ENCODE measurements around the gene COX7B. TPM values are rescaled to one million over a fixed set of nuclear protein-coding genes. Genes with fewer than 3 reads are reported as not detected.
A peak's percentile ranks its signal among the peaks of the same experiment; 100 is the strongest.

The COX7B gene
- total and polyA plus RNA-seq, 2 of the 8 experiments (the other 6 are each of a cell fraction or from before 2014, with no cell fraction given), result 268 to 974 TPM

- Histone ChIP-seq H2BK12ac (ENCODE audit: low read depth, low read length) (no peak within 1 kb of the TSS), H3K56ac (replicated peaks; ENCODE audit: insufficient read length, low read depth, low read length) (no peak within 1 kb of the TSS), H3K9me3 (ENCODE audit: insufficient read depth in 2 of 2, low read depth in 1 of 2, low read length in 1 of 2) (no peaks in the 10 kb centered on the region), H3K36me3 (ENCODE audit: control insufficient read depth in 2 of 4, insufficient read depth in 4 of 4, low read length in 3 of 4) (no peaks in the 10 kb centered on the region), H3K27me3 (replicated peaks in 1 of 4; ENCODE audit: control insufficient read depth in 3 of 4, extremely low read depth in 1 of 4, insufficient read depth in 3 of 4, low read length in 3 of 4) (no peaks in the 10 kb centered on the region), H3K79me1 (ENCODE audit: low read depth, low read length) (no peaks in the 10 kb centered on the region), H3K27ac (ENCODE audit: low read depth, low read length) (no peak within 1 kb of the TSS), H4K91ac (replicated peaks; ENCODE audit: insufficient read length, low read length) (no peak within 1 kb of the TSS), H2AFZ (ENCODE audit: low read length) (peak within 1 kb of the TSS; percentile 91), H3K23me2 (ENCODE audit: low read depth, low read length) (peaks cover 4% of the 10 kb centered on the region), H3K4me1 (replicated peaks in 1 of 4; ENCODE audit: control insufficient read depth in 3 of 4, insufficient read depth in 4 of 4, low read length in 3 of 4) (no peaks in the 10 kb centered on the region), H2AK5ac (ENCODE audit: low read depth, low read length) (no peak within 1 kb of the TSS), H3K18ac (ENCODE audit: extremely low read depth, low read length) (no peak within 1 kb of the TSS), H3K23ac (ENCODE audit: insufficient read length) (no peak within 1 kb of the TSS), H2BK120ac (replicated peaks; ENCODE audit: low read depth, low read length) (no peak within 1 kb of the TSS), H2BK15ac (ENCODE audit: low read length) (no peak within 1 kb of the TSS), H2BK20ac (ENCODE audit: low read length) (no peak within 1 kb of the TSS), H3K4me3 (ENCODE audit: extremely low read depth in 1 of 4, insufficient read depth in 2 of 4, low read depth in 3 of 4, low read length in 4 of 4) (peak within 1 kb of the TSS; percentile 53 to 68 (median 58); a peak in 7 of 8 replicates), H3K79me2 (ENCODE audit: control insufficient read depth in 1 of 2, insufficient read depth in 2 of 2, low read length in 2 of 2) (no peaks in the 10 kb centered on the region), H3K9ac (replicated peaks in 1 of 4; ENCODE audit: extremely low read depth in 1 of 4, low read depth in 3 of 4, low read length in 3 of 4) (peak within 1 kb of the TSS in 3 of 4 experiments; percentile 6 to 36 (median 19); a peak in 2 of 7 replicates), H2BK5ac (ENCODE audit: low read depth, low read length) (no peak within 1 kb of the TSS), H3K4me2 (ENCODE audit: insufficient read depth in 1 of 2, low read depth in 2 of 2, low read length in 2 of 2) (peak within 1 kb of the TSS; percentile 35 to 62), H3K4ac (replicated peaks; ENCODE audit: insufficient read length, low read depth, low read length) (no peak within 1 kb of the TSS), H4K5ac (ENCODE audit: insufficient read length, low read depth, low read length) (no peak within 1 kb of the TSS), H4K20me1 (replicated peaks in 1 of 2; ENCODE audit: control insufficient read depth in 1 of 2, insufficient read depth in 2 of 2, low read length in 2 of 2) (no peaks in the 10 kb centered on the region), H3K14ac (ENCODE audit: insufficient read length) (no peak within 1 kb of the TSS), H4K8ac (ENCODE audit: extremely low read depth, insufficient read depth, low read length) (no peak within 1 kb of the TSS)
- POLR2A ChIA-PET (ENCODE audit: partially characterized antibody), result interaction anchor here (0.6 to 4.3 kb wide), 2 partner anchors 10 to 11 kb away, joined by 3 to 32 read pairs; partner anchors contain the start of gene COX7B
- 20% methylated on average over 16 of the region's 36 CpGs; no CpG with 5 or more reads in 1 of the 2 experiments for WGBS, 2 experiments (ENCODE audit: extremely low coverage in 1 of 2, insufficient coverage in 1 of 2, insufficient read length in 1 of 2, insufficient replicate concordance in 2 of 2, low coverage in 1 of 2, low lambda C conversion rate in 2 of 2, missing lambda C conversion rate in 1 of 2)
- CTCF ChIA-PET (ENCODE audit: partially characterized antibody), result interaction anchor here (0.7 to 1.8 kb wide), 5 partner anchors 9 to 119 kb away, joined by 4 to 7 read pairs (median 5); partner anchors contain the start of gene COX7B
- FAIRE-seq, result no peak
- peak; percentile 60 to 71 for DNase-seq (ENCODE audit: low read depth in 1 of 2, low spot score in 2 of 2)
- no peak for TF ChIP-seq TAF7 (optimal IDR thresholded peaks at IDR 0.05; ENCODE audit: borderline replicate concordance, low read depth, low read length)
- 0 out of 2 replicates have a peak, but pooled peaks have one; percentile 45 for TF ChIP-seq EGR1 (IDR thresholded peaks at IDR 0.05; ENCODE audit: borderline replicate concordance, low read depth, low read length)
- TF ChIP-seq, protein P1, sequence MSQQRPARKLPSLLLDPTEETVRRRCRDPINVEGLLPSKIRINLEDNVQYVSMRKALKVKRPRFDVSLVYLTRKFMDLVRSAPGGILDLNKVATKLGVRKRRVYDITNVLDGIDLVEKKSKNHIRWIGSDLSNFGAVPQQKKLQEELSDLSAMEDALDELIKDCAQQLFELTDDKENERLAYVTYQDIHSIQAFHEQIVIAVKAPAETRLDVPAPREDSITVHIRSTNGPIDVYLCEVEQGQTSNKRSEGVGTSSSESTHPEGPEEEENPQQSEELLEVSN (IDR thresholded peaks at IDR 0.05), result 0 out of 2 replicates have a peak, but pooled peaks have one; percentile 24
- TF ChIP-seq, protein P2, sequence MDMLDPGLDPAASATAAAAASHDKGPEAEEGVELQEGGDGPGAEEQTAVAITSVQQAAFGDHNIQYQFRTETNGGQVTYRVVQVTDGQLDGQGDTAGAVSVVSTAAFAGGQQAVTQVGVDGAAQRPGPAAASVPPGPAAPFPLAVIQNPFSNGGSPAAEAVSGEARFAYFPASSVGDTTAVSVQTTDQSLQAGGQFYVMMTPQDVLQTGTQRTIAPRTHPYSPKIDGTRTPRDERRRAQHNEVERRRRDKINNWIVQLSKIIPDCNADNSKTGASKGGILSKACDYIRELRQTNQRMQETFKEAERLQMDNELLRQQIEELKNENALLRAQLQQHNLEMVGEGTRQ (IDR thresholded peaks at IDR 0.05; ENCODE audit: low read length), result peak; percentile 70
- no peak for TF ChIP-seq SUZ12 (IDR thresholded peaks at IDR 0.05; ENCODE audit: low read length)
- TF ChIP-seq TAF1 (IDR thresholded peaks at IDR 0.05; ENCODE audit: low read depth, low read length), result peak; percentile 35; the same call in 1 of the 2 replicates
- TF ChIP-seq ATF3 (IDR thresholded peaks at IDR 0.05; ENCODE audit: insufficient read depth, low read depth, low read length), result 0 out of 2 replicates have a peak, but pooled peaks have one; percentile 41
- TF ChIP-seq POLR2A (IDR thresholded peaks at IDR 0.05; ENCODE audit: control extremely low read depth in 1 of 2, low read depth in 2 of 2, low read length in 2 of 2), result peak in 1 of 2 experiments; percentile 34; a peak in 2 of 3 replicates
- peak; percentile 41 to 61; a peak in 3 of 4 replicates for TF ChIP-seq RAD21 (IDR thresholded peaks at IDR 0.05 in 1 of 2, conservative IDR thresholded peaks at IDR 0.05 in 1 of 2; ENCODE audit: low read depth in 2 of 2, low read length in 2 of 2)
Observed at GRCh38 chrX:77910108-77910840, 11.0 kb downstream of the COX7B start, which contains the start of gene ATP7A. Gene ATP7A, plus strand, starts transcription at chrX:77910693. Its CDS starts 60,949 bp downstream, at chrX:77971642.
